Measurements from ENCODE around the gene RSPH6A. TPM values are rescaled to one million over a fixed set of nuclear protein-coding genes. Genes with fewer than 3 reads are reported as not detected.
A peak's percentile ranks its signal among the peaks of the same experiment; 100 is the strongest.

RSPH6A gene
- total and polyA plus RNA-seq, 10 donors = 0.13 to 0.41 (median 0.26) TPM; not detected in 6

GRCh38 chr19:45825263-45825605 lies 10.1 kb upstream of the RSPH6A start:
- Histone ChIP-seq H3K4me1 (no peaks in the 10 kb centered on the region), H3K4me3 (no peak overlapping the region), H3K27ac (no peak overlapping the region), H3K27me3 (replicated peaks in 1 of 7) (no peaks in the 10 kb centered on the region), H3K36me3 (peaks cover 0 to 100% (median 94%) of the 10 kb centered on the region in 6 donors), H3K9me3 (no peaks in the 10 kb centered on the region)
- intact Hi-C loops (cut with DNase I; ENCODE audit: low total_unique reads) = no loop called here
- 90 to 97% (median 95%) methylated on average over 7 to 8 of the region's 8 CpGs for WGBS, 5 donors
- no peak for TF ChIP-seq POLR2A (IDR thresholded peaks at IDR 0.05)
- no peak for TF ChIP-seq CTCF (IDR thresholded peaks at IDR 0.05 in 8 of 11, conservative IDR thresholded peaks at IDR 0.05 in 3 of 11)
- no peak for TF ChIP-seq POLR2AphosphoS5 (IDR thresholded peaks at IDR 0.05)
- no peak for DNase-seq

GRCh38 chr19:45824531-45825262 lies 9.6 kb upstream of the RSPH6A start:
- Histone ChIP-seq H3K4me3 (no peak overlapping the region), H3K27ac (no peak overlapping the region), H3K36me3 (peaks cover 0 to 100% (median 93%) of the 10 kb centered on the region in 6 donors), H3K27me3 (replicated peaks in 1 of 7) (no peaks in the 10 kb centered on the region), H3K9me3 (no peaks in the 10 kb centered on the region), H3K4me1 (no peaks in the 10 kb centered on the region)
- 82 to 93% (median 90%) methylated on average over 25 to 26 of the region's 26 CpGs for WGBS, 5 donors
- DNase-seq = no peak
- intact Hi-C loops (cut with DNase I; ENCODE audit: low total_unique reads) = no loop called here
- peak; percentile 19 to 71 (median 42) for TF ChIP-seq POLR2AphosphoS5 (IDR thresholded peaks at IDR 0.05)
- no peak for TF ChIP-seq POLR2A (IDR thresholded peaks at IDR 0.05)

GRCh38 chr19:45824041-45824471 lies 8.9 kb upstream of the RSPH6A start:
- Histone ChIP-seq H3K9me3 (no peaks in the 10 kb centered on the region), H3K27me3 (replicated peaks in 1 of 7) (no peaks in the 10 kb centered on the region), H3K4me1 (no peaks in the 10 kb centered on the region), H3K27ac (no peak overlapping the region), H3K4me3 (no peak overlapping the region), H3K36me3 (peaks cover 0 to 100% (median 92%) of the 10 kb centered on the region in 6 donors)
- TF ChIP-seq POLR2AphosphoS5 (IDR thresholded peaks at IDR 0.05) = peak in 2 of 3 donors; percentile 23 to 65
- no peak for TF ChIP-seq CTCF (IDR thresholded peaks at IDR 0.05 in 8 of 11, conservative IDR thresholded peaks at IDR 0.05 in 3 of 11)
- intact Hi-C loops (cut with DNase I; ENCODE audit: low total_unique reads) = no loop called here
- no peak for DNase-seq
- WGBS, 5 donors = 80 to 88% (median 83%) methylated on average over 12 of the region's 12 CpGs

GRCh38 chr19:45823182-45823581 lies 8.1 kb upstream of the RSPH6A start:
- DNase-seq = no peak
- peaks cover 0 to 100% (median 83%) of the 10 kb centered on the region in 6 donors for H3K36me3 ChIP-seq
- H3K27ac ChIP-seq = no peak overlapping the region

More at GRCh38 chr19:45823182-45823581, 8.1 kb upstream of the RSPH6A start:
- H3K9me3 ChIP-seq = no peaks in the 10 kb centered on the region
- no peaks in the 10 kb centered on the region for H3K4me1 ChIP-seq
- TF ChIP-seq CTCF (IDR thresholded peaks at IDR 0.05 in 8 of 11, conservative IDR thresholded peaks at IDR 0.05 in 3 of 11) (no peak), POLR2AphosphoS5 (IDR thresholded peaks at IDR 0.05) (no peak), POLR2A (IDR thresholded peaks at IDR 0.05) (no peak)
- no peaks in the 10 kb centered on the region for H3K27me3 ChIP-seq (replicated peaks in 1 of 7)
- intact Hi-C loops (cut with DNase I; ENCODE audit: low total_unique reads) = no loop called here
- WGBS, 5 donors = 95 to 98% (median 97%) methylated on average over 12 of the region's 12 CpGs
- no peak overlapping the region for H3K4me3 ChIP-seq

Measured in spleen (tissue), 11 donors.